ENCODE data around the gene CYP24A1.

Gene CYP24A1

DNA sequence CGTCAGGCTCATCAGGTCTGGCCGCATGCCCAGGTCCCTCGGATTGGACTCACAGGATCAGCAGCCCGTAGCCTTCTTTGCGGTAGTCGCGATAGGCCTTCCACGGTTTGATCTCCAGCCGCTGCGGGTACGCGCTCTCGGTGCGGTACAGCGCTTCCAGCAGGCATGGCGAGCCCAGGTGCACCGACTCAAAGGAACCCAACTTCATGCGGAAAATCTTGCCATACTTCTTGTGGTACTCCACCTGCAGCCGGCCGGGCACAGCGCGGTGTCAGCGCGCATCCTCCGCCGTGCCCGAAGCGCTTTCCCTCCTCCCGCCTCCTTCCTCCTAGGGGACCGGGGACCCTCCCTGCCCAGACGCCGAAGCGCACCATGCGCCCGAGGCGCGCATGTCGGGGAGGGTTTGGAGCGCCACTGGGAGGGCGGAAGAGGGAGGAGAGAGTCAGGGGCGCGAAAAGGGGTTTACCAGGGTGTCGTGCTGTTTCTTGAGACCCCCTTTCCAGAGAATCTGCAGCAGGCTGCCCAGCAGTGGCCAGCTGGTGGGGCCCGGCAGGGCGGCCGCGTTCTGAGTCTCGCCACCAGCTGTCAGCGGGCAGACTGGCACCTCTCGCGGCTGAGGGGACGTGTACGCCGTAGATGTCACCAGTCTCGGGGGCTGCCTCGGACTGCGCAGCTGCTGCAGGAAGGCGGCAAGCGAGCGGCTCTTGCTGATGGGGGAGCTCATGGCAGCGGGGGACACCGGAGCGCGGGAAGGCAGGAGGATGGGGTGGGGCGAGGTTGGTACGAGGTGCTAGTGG lies 732 bp downstream of the CYP24A1 start:
- DNase-seq (ENCODE audit: low read depth): no peak

DNA sequence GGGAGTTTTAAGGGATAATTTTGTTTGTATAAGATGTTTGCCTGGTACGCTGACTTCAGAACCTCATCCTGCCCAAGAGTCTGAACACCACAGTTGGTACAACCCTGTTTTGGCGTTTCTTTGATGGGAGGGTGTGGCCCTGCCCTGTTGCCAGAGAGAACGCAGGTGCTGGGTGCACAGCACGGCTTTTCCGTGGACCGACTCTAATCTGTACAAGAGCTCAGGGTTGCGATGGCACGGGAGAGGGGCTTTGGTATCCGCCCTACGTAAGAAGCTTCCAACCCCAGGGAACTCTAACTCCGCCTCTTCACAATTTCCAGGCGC lies 1.3 kb downstream of the CYP24A1 start:
- no peak for DNase-seq (ENCODE audit: low read depth)

GRCh38 chr20:54170963-54171362 lies 2.8 kb downstream of the CYP24A1 start:
- DNase-seq (ENCODE audit: low read depth): no peak

DNA sequence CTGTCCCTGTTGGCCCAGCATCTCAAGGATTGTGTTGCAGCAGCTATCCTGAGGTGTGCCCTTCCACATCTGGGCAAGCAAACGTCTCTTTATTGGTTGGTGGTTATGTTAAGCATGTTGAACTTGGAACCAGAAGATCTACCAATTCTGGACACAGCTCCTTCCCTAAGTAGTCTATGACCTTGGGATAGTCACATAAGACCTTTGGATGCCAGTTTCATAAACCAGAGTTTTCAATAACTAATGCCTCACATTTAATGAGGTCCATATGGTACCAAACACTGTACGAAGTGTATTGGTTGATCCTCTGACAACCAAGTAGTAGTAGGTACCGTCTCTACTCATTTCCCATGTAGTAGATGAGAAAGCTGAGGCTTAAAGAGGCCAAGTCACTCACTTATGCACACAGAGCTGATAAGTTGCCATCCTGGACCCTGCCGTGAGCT lies 3.7 kb downstream of the CYP24A1 start:
- DNase-seq (ENCODE audit: low read depth): no peak

DNA sequence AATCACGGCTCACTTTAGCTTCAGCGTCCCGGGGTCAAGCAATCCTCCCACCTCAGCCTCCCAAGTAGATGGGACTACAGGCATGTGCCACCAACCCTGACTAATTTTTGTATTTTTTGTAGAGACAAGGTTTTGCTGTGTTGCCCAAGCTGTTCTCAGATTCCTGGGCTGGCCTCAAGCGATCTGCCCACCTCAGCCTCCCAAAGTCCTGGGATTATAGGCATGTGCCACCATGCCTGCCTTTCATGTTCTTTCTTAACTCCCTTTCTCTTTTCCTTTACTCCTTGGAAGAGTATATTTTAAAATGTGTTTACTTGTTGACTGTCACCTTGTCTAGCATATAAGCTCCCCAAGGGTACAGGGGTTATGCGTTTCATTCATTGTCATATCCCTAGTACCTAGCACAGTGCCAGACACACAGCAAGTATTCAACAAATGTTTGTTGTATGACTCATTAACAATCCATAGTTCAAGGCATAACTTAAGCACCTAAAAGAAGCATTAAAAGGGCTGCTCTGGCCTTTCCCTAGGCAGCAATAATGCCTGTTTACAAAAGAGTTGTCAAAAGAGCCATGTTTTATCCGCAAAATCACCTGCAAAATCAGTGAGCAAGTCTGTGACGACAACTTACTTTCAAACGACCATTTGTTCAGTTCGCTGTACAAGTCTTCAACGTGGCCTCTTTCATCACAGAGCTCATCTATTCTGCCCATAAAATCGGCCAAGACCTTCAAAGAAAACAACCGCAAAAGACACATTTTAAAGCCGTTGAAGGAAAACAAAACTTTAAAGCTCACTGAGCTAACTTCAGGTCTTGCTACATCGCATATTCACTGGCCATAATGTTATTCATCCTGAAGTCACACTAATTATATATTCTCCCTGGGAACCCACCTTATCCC lies 4.6 kb downstream of the CYP24A1 start:
- no peak for DNase-seq (ENCODE audit: low read depth)

- DNase-seq (ENCODE audit: low read depth): no peak
These were observed 5.6 kb downstream of the CYP24A1 start for GRCh38 chr20:54167909-54168872.

GRCh38 chr20:54166987-54167662 lies 6.7 kb downstream of the CYP24A1 start:
- DNase-seq (ENCODE audit: low read depth): no peak

- DNase-seq (ENCODE audit: low read depth): no peak
These were observed 8.0 kb downstream of the CYP24A1 start for GRCh38 chr20:54165803-54166202.

- no peak for DNase-seq (ENCODE audit: low read depth)
These were observed 8.8 kb downstream of the CYP24A1 start for GRCh38 chr20:54165014-54165413.

GRCh38 chr20:54163402-54163801 lies 10.4 kb downstream of the CYP24A1 start:
- DNase-seq (ENCODE audit: low read depth): no peak

DNA sequence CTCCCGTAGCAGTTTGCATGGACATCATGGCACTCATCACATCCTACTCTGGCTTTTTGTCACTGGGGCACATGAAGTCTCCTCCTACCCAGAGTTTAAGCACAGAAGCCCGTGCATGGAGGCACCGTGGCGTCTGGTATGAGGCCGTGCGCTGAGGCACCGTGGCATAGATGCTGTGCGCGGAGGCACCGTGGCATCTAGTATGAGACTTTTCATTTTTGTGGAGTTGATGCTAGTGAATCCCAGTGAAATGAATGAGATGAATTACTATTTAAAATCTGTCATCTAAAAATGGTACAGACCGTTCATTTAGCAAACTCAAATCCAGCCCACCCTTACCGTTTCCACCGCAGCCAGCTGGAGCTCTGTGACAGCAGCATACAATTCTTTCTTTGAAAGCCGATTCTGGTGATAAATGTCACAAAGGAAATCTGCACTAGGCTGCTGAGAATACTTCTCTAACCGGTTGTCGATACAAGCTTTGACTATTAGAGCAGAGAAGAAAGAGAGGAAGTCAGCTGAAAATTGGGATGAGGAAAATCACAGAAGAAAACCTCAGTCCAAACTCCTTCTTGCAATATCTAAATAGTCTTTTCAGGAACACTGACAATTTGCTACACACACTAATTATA lies 11.3 kb downstream of the CYP24A1 start:
- no peak for DNase-seq (ENCODE audit: low read depth)

DNA sequence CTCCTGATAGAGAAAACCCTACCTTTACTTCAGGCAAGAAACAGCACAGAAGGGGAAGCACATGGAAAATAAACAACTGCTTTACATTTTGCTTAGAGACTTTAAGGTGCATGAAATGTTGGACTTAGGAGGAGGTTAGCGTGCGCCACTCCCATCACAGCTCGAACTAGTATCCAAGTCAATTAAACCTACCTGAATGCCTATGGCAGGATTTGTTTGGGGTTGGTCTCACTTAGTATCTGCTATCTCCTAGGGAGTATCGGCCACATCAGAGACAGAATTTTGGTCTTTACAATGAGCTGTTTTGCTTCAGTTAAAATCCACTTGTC lies 12.0 kb downstream of the CYP24A1 start:
- no peak for DNase-seq (ENCODE audit: low read depth)

- no peak for DNase-seq (ENCODE audit: low read depth)
These were observed 12.6 kb downstream of the CYP24A1 start for GRCh38 chr20:54161008-54161820.

DNA sequence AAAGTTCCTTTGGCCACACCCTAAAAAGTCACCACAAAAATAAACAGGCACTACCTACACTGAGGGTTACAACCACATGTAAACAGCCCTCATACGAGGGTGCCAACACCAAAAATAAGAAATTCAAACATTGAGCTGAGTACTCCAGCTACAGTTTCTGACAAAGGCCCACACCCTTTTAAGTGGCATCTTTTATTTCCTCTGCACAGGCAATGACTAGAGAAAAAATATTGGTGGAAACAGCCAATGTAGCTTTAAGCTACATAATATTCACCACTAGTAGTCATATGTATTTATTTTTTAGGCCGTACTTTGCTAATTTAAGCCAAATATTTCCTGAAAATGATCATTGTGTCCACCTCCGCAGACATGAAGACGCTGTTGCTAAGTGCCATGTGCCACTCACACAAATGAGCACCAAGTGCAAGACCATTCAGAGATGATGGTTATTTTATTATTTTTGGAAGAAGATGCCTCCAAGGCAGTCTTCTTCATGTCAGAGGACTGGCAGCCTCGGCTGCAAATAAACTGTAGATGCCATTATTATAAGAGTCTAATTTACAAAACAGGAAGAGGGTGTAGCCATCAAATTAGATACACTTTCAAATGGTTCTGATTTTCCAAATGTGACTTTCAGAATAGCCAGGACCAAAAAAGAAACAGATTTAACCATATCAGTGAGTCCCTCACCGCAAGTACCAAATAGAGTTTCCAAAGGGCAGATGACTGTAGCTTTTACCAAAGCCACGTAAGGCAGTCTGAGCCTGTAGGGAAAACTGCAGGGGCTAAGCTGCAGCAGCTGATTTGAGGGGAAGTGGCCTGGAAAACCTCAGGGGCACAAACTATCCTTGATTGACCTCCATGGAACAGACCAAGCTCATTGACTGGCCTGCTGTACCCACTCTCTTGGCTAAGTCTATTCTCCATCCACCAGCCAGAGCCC lies 13.4 kb downstream of the CYP24A1 start:
- no peak for DNase-seq (ENCODE audit: low read depth)

GRCh38 chr20:54158856-54159418 lies 14.8 kb downstream of the CYP24A1 start:
- no peak for DNase-seq (ENCODE audit: low read depth)

DNA sequence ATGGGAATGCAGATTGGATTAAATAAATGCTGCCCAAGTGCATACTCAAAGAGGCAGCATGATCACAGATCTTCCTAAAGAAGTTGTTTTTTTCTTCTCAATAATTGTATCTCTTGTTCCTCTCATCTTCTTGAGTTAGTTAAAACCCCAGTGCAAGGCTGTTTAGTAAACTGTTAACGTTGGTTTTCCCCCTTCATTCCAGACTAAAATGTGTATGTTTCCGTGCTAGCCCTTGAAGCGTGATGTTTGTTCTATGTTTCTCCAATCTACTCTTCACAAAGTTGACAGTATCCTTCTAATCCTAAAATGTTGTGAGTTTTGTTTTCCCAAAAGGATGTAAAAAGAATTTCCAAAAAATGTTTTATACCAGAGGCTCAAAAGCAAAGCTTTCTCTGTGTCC lies 15.6 kb downstream of the CYP24A1 start:
- DNase-seq (ENCODE audit: low read depth): no peak

GRCh38 chr20:54156981-54157835 lies 16.6 kb downstream of the CYP24A1 start:
- no peak for DNase-seq (ENCODE audit: low read depth)

- no peak for DNase-seq (ENCODE audit: low read depth)
These were observed 17.3 kb downstream of the CYP24A1 start for GRCh38 chr20:54156522-54156921.
